ENCODE data around the gene VNN1.

DNA sequence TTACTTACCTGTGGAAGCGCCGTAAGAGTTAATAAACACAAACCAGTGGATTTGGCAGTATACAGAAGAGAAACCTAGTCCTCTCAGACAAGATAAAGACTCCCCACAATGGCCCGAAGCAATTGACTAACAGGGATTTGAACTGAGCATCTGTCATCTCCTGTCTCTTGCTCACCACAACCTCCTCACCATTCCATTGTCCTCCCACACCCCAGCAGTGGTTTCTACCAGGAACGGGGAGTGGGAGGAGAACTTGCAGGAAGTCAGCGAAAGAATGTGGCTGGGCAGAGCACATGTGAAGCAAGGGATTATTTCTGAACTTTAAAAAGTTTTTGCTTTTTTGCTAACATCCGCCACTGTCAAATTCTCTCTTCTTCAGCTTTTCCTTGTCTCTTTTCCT, 30.3 kb downstream of the VNN1 start:
- TF ChIP-seq, protein P1, sequence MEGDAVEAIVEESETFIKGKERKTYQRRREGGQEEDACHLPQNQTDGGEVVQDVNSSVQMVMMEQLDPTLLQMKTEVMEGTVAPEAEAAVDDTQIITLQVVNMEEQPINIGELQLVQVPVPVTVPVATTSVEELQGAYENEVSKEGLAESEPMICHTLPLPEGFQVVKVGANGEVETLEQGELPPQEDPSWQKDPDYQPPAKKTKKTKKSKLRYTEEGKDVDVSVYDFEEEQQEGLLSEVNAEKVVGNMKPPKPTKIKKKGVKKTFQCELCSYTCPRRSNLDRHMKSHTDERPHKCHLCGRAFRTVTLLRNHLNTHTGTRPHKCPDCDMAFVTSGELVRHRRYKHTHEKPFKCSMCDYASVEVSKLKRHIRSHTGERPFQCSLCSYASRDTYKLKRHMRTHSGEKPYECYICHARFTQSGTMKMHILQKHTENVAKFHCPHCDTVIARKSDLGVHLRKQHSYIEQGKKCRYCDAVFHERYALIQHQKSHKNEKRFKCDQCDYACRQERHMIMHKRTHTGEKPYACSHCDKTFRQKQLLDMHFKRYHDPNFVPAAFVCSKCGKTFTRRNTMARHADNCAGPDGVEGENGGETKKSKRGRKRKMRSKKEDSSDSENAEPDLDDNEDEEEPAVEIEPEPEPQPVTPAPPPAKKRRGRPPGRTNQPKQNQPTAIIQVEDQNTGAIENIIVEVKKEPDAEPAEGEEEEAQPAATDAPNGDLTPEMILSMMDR (IDR thresholded peaks at IDR 0.05) = no peak
- TF ChIP-seq POLR2A (IDR thresholded peaks at IDR 0.05) = no peak

Data from thyroid gland (tissue), 4 donors.